ENCODE data around the gene PTPRT. TPM values are rescaled to one million over a fixed set of nuclear protein-coding genes. Genes with fewer than 3 reads are reported as not detected.

PTPRT gene
- total RNA-seq, 4 donors from 2014 or later: under 0.01 to 2.1 TPM; not detected in 2

DNA sequence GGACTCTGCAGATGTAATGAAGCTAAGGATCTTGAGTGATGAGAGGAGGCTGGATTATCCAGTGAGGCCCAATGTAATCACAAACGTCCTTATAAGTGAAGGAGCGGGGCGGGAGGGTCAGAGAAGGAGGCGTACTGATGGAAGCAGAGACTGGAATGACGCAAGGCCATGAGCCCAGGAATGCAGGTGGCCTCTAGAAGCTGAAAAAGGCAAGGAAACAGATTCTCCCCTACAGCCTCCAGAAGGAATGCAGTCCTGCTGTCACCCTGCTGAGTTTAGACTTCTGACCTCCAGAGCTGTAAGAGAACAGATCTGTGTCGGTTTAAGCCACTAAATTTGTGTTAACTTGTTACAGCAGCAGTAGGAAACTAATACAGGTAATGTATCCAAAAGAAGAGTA lies 227.9 kb downstream of the PTPRT start:
- DNase-seq: no peak
- intact Hi-C loops (cut with DNase I; ENCODE audit: low total_unique reads): no loop called here
- Histone ChIP-seq H3K9me3 (no peaks in the 10 kb centered on the region), H3K36me3 (no peaks in the 10 kb centered on the region), H3K27me3 (no peaks in the 10 kb centered on the region), H3K4me3 (no peak overlapping the region), H3K4me1 (no peaks in the 10 kb centered on the region), H3K27ac (no peak overlapping the region)
- TF ChIP-seq, protein P1, sequence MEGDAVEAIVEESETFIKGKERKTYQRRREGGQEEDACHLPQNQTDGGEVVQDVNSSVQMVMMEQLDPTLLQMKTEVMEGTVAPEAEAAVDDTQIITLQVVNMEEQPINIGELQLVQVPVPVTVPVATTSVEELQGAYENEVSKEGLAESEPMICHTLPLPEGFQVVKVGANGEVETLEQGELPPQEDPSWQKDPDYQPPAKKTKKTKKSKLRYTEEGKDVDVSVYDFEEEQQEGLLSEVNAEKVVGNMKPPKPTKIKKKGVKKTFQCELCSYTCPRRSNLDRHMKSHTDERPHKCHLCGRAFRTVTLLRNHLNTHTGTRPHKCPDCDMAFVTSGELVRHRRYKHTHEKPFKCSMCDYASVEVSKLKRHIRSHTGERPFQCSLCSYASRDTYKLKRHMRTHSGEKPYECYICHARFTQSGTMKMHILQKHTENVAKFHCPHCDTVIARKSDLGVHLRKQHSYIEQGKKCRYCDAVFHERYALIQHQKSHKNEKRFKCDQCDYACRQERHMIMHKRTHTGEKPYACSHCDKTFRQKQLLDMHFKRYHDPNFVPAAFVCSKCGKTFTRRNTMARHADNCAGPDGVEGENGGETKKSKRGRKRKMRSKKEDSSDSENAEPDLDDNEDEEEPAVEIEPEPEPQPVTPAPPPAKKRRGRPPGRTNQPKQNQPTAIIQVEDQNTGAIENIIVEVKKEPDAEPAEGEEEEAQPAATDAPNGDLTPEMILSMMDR (IDR thresholded peaks at IDR 0.05): no peak
- TF ChIP-seq POLR2A (IDR thresholded peaks at IDR 0.05): no peak

DNA sequence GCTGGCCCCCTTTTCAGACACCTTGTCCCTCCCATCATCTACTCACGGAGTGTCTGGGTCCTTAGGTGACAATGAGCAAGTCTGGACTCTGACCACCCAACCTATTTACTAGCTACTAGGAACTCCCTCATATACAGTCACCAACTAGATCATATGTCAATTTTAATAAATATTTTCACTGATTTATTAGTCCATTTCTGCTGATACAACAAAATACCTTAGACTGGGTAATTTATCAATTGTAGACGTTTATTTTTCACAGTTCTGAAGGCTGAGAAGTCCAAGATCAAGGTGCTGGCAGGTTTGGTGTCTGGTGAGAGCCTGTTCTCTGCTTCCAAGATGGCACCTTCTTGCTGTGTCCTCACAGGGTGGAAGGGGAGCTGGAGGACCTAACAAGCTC lies 229.7 kb downstream of the PTPRT start:
- intact Hi-C loops (cut with DNase I; ENCODE audit: low total_unique reads): no loop called here
- no peaks in the 10 kb centered on the region for H3K36me3 ChIP-seq
- no peaks in the 10 kb centered on the region for H3K27me3 ChIP-seq
- no peaks in the 10 kb centered on the region for H3K4me1 ChIP-seq
- no peak for TF ChIP-seq POLR2A (IDR thresholded peaks at IDR 0.05)
- TF ChIP-seq, protein P1 (IDR thresholded peaks at IDR 0.05): no peak
- no peak for DNase-seq
- H3K4me3 ChIP-seq: no peak overlapping the region
- H3K27ac ChIP-seq: no peak overlapping the region
- no peaks in the 10 kb centered on the region for H3K9me3 ChIP-seq

DNA sequence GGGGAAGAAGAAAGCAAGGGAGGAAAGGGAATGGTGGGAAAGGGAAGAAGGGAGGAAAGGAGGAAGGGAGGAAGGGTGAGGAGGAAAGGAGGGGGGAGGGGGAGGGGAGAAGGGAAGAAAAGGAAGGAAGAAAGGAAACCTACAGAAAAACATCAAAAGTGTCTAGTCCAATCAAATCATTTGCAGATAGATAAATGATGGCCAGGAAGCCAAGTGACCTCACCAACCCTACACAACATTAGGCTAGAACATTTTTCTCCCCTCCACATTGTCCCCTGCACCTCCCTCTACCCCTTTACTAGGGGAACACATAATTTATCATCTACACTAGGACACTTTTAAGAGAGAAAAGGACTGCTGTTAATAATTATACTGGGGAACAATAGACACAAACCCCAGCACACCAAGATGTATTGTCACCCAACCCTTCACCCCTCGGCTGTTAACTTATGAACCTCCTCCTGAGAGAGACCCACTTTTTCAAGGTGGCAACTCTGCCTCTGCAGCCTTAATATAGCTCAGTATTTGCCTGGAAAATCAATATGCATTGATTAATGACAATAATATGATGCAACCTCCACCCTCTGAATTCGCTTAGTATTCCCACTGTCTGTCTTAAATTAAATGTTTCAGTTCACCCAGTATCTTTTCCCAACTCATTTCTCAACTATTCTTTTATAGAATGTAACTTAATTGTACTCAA lies 231.2 kb downstream of the PTPRT start:
- TF ChIP-seq, protein P1 (IDR thresholded peaks at IDR 0.05): no peak
- no peak for TF ChIP-seq POLR2A (IDR thresholded peaks at IDR 0.05)
- Histone ChIP-seq H3K9me3 (no peaks in the 10 kb centered on the region), H3K4me1 (no peaks in the 10 kb centered on the region), H3K36me3 (no peaks in the 10 kb centered on the region), H3K27ac (no peak overlapping the region), H3K27me3 (no peaks in the 10 kb centered on the region), H3K4me3 (no peak overlapping the region)
- DNase-seq: no peak
- intact Hi-C loops (cut with DNase I; ENCODE audit: low total_unique reads): no loop called here

DNA sequence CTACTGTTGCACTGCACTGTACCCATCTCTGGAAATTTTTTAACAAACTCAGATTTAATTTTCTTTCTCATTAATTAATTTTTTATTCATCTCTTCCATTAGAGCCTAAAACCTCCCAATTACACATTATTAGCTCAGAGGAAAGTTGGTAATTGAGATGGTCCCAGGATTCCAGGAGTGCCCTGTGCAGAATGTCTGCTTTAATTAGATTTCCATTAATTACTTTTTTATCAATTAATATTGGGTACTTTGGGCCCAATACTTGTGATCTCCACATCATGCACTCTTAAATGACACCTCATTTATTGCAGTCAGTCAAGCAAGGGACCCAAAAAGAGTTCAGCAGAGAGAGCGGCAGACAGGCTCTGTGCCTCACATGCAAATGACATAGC lies 232.0 kb downstream of the PTPRT start:
- H3K27ac ChIP-seq: no peak overlapping the region
- TF ChIP-seq POLR2A (IDR thresholded peaks at IDR 0.05): no peak
- TF ChIP-seq, protein P1 (IDR thresholded peaks at IDR 0.05): no peak

DNA sequence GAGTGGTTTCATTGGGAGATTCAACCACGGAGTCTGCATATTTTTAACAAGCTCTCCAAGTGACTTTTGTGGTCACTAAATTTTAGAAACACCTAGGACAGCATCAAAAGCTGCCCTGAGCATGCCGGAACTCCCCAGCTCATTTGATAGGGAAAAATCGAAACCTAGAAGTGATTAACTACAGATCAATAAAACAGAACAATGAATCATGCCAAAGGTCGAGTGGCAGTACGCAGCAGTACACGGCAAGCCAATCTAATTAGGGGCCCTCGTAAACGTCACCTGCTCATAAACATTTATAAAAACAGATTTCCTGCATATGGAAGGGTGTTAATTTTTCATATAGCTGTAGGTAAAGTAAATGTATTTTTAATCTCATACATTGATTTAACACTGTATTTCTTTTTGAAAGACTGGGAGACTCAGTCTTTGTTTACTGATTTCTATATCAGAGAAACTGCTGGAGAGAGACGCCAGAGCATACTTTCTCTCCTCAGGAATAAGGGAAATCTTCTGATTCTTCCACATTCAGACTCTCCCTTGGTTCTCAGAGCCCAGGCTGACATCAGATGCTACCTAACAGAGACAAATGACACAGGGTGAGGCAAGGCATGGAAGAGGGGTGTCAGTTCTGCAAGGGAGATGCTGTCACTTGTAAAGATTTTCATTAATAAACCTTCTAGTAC lies 232.5 kb downstream of the PTPRT start:
- TF ChIP-seq POLR2A (IDR thresholded peaks at IDR 0.05): no peak
- TF ChIP-seq, protein P1 (IDR thresholded peaks at IDR 0.05): no peak
- intact Hi-C loops (cut with DNase I; ENCODE audit: low total_unique reads): no loop called here
- DNase-seq: no peak
- Histone ChIP-seq H3K4me3 (no peak overlapping the region), H3K27me3 (no peaks in the 10 kb centered on the region), H3K27ac (no peak overlapping the region), H3K9me3 (no peaks in the 10 kb centered on the region), H3K4me1 (no peaks in the 10 kb centered on the region), H3K36me3 (no peaks in the 10 kb centered on the region)

More for the DNA sequence above, 232.0 kb downstream of the PTPRT start:
- DNase-seq: no peak
- intact Hi-C loops (cut with DNase I; ENCODE audit: low total_unique reads): no loop called here
- Histone ChIP-seq H3K4me1 (no peaks in the 10 kb centered on the region), H3K4me3 (no peak overlapping the region), H3K9me3 (no peaks in the 10 kb centered on the region), H3K27me3 (no peaks in the 10 kb centered on the region), H3K36me3 (no peaks in the 10 kb centered on the region)

Data from uterus (tissue), 4 donors.